Measurements from ENCODE around the gene BFSP1.

Gene BFSP1

DNA sequence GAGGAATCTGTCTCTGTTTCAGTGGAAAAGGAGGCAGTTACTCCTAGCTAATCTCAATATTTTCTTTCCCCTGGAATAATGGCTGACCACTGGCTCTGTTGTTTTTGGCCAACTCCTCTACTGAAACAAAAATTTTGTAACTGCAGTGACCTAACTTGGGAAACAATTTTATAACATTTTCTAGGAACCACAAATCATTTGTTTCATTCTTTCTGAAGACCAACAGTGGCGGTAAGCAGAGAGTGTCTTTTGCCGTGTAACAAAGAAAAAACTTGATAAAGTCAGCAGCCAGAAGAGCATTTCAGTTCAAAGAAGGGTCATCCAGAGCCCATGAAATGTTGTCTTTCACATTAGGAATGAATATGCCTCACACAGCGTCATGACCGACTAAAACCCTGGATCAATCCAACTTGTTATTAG lies 11.8 kb upstream of the BFSP1 start:
- DNase-seq (ENCODE audit: low read depth in 2 of 2): peak; percentile 77 to 90
- H3K4me3 ChIP-seq (replicated peaks in 1 of 2; ENCODE audit: low read depth in 2 of 2, low read length in 2 of 2): peak overlapping the region in 1 of 2 donors; percentile 29

DNA sequence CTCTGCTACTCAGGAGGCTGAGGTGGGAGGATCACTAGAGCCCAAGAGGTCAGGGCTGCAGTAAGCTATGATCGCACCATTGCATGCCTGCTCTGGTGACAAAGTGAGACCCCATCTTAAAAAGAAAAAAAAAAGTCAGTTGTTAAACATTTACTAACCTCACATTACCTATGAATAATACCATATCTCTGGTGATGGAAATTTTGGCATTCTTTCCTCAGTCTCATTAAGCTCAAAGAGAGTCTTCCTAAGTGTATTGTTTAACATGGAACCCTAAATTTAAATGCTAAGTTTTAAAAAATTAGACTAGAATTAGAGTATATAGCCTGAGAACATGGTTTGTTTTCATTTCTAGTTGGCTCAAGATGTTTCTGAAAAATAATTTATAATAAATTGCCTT lies 11.3 kb upstream of the BFSP1 start:
- no peak for DNase-seq (ENCODE audit: low read depth in 2 of 2)
- H3K4me3 ChIP-seq (replicated peaks in 1 of 2; ENCODE audit: low read depth in 2 of 2, low read length in 2 of 2): no peak overlapping the region
- TF ChIP-seq CTCF (IDR thresholded peaks at IDR 0.05; ENCODE audit: low read depth, low read length): no peak

More for the DNA sequence above, 11.8 kb upstream of the BFSP1 start:
- no peak for TF ChIP-seq CTCF (IDR thresholded peaks at IDR 0.05; ENCODE audit: low read depth, low read length)

- TF ChIP-seq CTCF (IDR thresholded peaks at IDR 0.05; ENCODE audit: low read depth, low read length): no peak
- peak; percentile 24 to 81 for DNase-seq (ENCODE audit: low read depth in 2 of 2)
- no peak overlapping the region for H3K4me3 ChIP-seq (replicated peaks in 1 of 2; ENCODE audit: low read depth in 2 of 2, low read length in 2 of 2)
Observed at GRCh38 chr20:17541996-17542395, 10.8 kb upstream of the BFSP1 start.

GRCh38 chr20:17541596-17541995 lies 10.4 kb upstream of the BFSP1 start:
- DNase-seq (ENCODE audit: low read depth in 2 of 2): no peak
- no peak for TF ChIP-seq CTCF (IDR thresholded peaks at IDR 0.05; ENCODE audit: low read depth, low read length)
- no peak overlapping the region for H3K4me3 ChIP-seq (replicated peaks in 1 of 2; ENCODE audit: low read depth in 2 of 2, low read length in 2 of 2)

GRCh38 chr20:17538517-17539170 lies 7.5 kb upstream of the BFSP1 start:
- no peak for TF ChIP-seq CTCF (IDR thresholded peaks at IDR 0.05; ENCODE audit: low read depth, low read length)
- H3K4me3 ChIP-seq (replicated peaks in 1 of 2; ENCODE audit: low read depth in 2 of 2, low read length in 2 of 2): no peak overlapping the region
- no peak for DNase-seq (ENCODE audit: low read depth in 2 of 2)

GRCh38 chr20:17537959-17538358 lies 6.8 kb upstream of the BFSP1 start:
- no peak for TF ChIP-seq CTCF (IDR thresholded peaks at IDR 0.05; ENCODE audit: low read depth, low read length)
- DNase-seq (ENCODE audit: low read depth in 2 of 2): no peak
- H3K4me3 ChIP-seq (replicated peaks in 1 of 2; ENCODE audit: low read depth in 2 of 2, low read length in 2 of 2): no peak overlapping the region

GRCh38 chr20:17536944-17537444 lies 5.8 kb upstream of the BFSP1 start:
- no peak overlapping the region for H3K4me3 ChIP-seq (replicated peaks in 1 of 2; ENCODE audit: low read depth in 2 of 2, low read length in 2 of 2)
- peak; percentile 85 to 86 for DNase-seq (ENCODE audit: low read depth in 2 of 2)
- TF ChIP-seq CTCF (IDR thresholded peaks at IDR 0.05; ENCODE audit: low read depth, low read length): peak; percentile 96
